Neutrophil (primary cell): ENCODE measurements around the gene CCNQ.

Experiments used
- H3K27ac ChIP-seq: fragments of 200-600 bp; sonication (generic); 2 replicates; pipeline ENCODE4 v1.5.1; 2016; ENCODE audit warnings: mild to moderate bottlenecking, moderate library complexity
- H3K27me3 ChIP-seq: fragments of 200-600 bp; sonication (generic); 2 replicates; pipeline ENCODE4 v1.6.0; 2016; ENCODE audit warnings: mild to moderate bottlenecking
- H3K36me3 ChIP-seq: fragments of 200-600 bp; sonication (generic); 2 replicates; pipeline ENCODE4 v1.5.1; 2017
- H3K4me1 ChIP-seq, 2 experiments: fragments of 200-600 bp in 1 of 2; sonication (generic) in 1 of 2; 1 replicate in 1 of 2; 2 replicates in 1 of 2; pipeline versions ENCODE4 v1.5.1 to v1.6.1; 2013 to 2016; ENCODE audit warnings: low read depth in 1 of 2, low read length in 1 of 2, mild to moderate bottlenecking in 1 of 2, moderate library complexity in 1 of 2; ENCODE audit not compliant: control insufficient read depth in 1 of 2, insufficient read depth in 1 of 2
- H3K4me3 ChIP-seq, 2 experiments: fragments of 200-600 bp in 1 of 2; sonication (generic) in 1 of 2; 1 replicate in 1 of 2; 2 replicates in 1 of 2; pipeline ENCODE4 v1.5.1; 2013 to 2016; ENCODE audit warnings: low read depth in 1 of 2, low read length in 1 of 2, mild to moderate bottlenecking in 1 of 2, moderate library complexity in 1 of 2
- H3K9me3 ChIP-seq: fragments of 200-600 bp; sonication (generic); 2 replicates; pipeline ENCODE4 v1.5.1; 2016
- CTCF ChIP-seq: fragments of 200-600 bp; sonication (generic); IDR thresholded peaks from 2 replicates; pipeline ENCODE4 v1.5.1; 2016; ENCODE audit warnings: antibody characterized with exemption

CCNQ gene

DNA sequence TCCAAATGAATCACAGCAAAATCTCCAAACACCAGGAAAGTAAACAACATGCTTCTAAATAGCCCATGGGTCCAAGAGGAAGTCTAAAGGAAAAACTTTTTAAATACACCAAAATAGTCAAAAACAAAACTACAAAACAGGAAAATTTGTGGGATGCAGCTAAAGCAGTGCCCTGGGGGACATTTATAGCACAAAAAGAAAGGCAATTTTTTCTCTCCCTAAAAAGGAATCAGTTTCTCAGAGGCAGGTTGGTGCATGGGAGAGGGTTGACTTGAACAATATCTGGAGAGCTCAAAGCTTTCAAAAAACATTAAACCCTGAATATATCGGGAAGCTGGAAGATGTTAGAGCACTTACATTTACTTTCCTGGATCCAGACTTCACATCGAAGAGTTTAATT lies 32.4 kb upstream of the CCNQ start:
- Histone ChIP-seq H3K4me3 (no peak overlapping the region), H3K27ac (no peak overlapping the region), H3K27me3 (no peaks in the 10 kb centered on the region), H3K9me3 (no peaks in the 10 kb centered on the region), H3K36me3 (no peaks in the 10 kb centered on the region), H3K4me1 (no peaks in the 10 kb centered on the region)
- TF ChIP-seq CTCF, result no peak

DNA sequence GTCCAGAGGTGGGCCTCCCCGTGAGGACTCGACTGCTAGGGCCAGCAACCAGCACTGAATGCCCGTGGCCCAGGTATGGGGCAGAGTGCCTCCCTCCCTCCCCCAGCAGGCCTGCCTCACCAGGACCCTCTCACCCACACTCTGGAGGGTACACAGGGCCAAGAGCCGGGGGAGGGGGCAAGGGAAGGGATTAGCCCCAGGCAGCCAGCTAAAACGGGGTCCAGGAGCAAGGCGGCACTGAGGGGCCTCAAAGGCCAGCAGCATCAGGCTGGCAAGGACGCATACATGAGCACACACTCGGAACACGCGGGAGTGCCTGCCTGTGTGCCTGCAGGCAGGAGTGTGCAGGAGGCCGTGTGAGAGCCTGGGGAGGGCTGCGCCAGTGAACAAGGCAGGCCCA lies 29.7 kb upstream of the CCNQ start:
- H3K4me1 ChIP-seq, result no peaks in the 10 kb centered on the region
- H3K36me3 ChIP-seq, result no peaks in the 10 kb centered on the region
- no peaks in the 10 kb centered on the region for H3K27me3 ChIP-seq
- no peak overlapping the region for H3K4me3 ChIP-seq
- TF ChIP-seq CTCF, result no peak
- no peaks in the 10 kb centered on the region for H3K9me3 ChIP-seq
- no peak overlapping the region for H3K27ac ChIP-seq

DNA sequence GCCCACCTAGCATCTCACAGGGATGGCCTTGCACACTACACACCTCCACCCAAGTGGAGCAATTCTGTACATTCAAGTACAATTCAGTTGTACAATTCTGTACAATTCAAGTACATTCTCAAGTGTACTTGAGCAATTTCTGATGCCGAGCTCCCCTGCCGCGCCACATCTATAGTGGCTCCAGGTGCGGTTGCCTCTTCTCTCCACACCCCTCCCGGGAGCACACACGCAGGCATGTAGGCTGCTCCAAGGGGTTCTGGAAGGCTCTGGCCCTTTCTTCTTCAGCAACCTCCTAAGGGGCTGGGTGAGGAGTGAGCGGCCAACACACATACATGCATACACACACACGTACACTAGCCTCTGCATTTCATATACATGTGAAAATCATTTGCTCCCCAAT lies 29.2 kb upstream of the CCNQ start:
- TF ChIP-seq CTCF, result no peak
- no peak overlapping the region for H3K27ac ChIP-seq
- H3K36me3 ChIP-seq, result no peaks in the 10 kb centered on the region
- H3K27me3 ChIP-seq, result no peaks in the 10 kb centered on the region
- H3K4me1 ChIP-seq, result no peaks in the 10 kb centered on the region
- no peaks in the 10 kb centered on the region for H3K9me3 ChIP-seq
- no peak overlapping the region for H3K4me3 ChIP-seq

DNA sequence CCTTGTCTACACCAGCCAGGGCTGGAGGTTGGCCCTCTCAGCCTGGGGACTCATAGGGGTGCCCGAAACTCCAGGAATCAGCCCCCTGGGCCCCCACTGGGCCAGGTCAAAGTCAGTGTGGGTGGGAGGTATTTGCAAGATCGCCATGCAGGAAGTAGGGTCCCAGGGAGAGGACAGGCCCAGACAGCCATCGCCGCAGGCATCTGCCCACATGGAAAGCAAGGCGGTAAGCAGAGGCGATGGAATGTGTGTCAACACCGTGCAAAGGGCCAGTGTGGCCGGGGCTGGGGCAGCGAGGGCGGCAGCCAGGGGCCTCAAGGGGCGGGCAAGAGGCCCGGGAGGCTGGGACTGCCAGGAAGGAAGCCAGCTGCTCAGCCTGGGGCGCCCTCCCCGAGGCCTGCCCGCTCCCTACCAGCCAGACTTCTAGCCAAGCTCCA lies 28.8 kb upstream of the CCNQ start:
- H3K27ac ChIP-seq, result no peak overlapping the region
- no peaks in the 10 kb centered on the region for H3K27me3 ChIP-seq
- no peaks in the 10 kb centered on the region for H3K4me1 ChIP-seq
- no peak for TF ChIP-seq CTCF
- H3K36me3 ChIP-seq, result no peaks in the 10 kb centered on the region
- no peak overlapping the region for H3K4me3 ChIP-seq
- no peaks in the 10 kb centered on the region for H3K9me3 ChIP-seq

DNA sequence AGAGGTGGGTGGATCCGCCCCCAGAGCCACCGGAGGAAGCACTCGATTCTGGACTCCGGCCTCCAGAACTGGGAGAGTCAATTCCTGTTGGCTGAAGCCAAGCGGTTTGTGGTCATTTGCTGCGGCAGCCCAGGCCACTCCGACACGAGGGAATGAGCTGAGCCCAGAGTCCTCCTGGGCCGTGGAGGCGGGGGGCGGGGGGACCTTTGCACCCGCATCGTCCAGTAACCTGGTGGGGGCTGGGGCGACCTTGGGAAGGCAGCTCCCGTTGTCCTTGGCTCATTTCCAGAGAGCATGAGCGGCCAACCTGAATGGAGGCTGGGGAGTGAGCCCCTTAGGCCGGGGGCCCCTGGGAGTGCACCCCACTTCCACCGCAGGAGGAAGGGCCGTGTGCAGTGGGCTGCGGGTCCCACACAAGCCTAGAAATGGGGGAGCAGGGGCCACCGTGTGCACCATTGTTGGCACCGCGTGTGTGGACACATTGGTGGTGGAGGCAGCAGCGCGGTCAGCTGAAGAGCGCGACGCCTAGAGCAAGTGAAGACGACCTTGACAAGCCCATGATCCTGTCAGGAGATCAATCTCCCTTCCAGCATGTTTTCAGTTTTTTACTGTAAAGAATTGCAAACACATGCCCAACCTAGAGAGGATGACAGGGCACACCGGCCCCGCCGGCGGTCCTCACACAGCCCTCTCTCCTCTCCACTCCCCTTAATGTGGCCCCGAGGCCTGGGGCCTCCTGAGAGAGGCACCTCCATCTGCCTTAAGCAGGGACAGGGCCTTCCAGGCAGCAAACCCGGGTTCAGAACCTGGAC lies 28.1 kb upstream of the CCNQ start:
- H3K27me3 ChIP-seq, result no peaks in the 10 kb centered on the region
- H3K4me1 ChIP-seq, result no peaks in the 10 kb centered on the region
- H3K4me3 ChIP-seq, result no peak overlapping the region
- H3K9me3 ChIP-seq, result no peaks in the 10 kb centered on the region
- no peak for TF ChIP-seq CTCF
- H3K36me3 ChIP-seq, result no peaks in the 10 kb centered on the region
- H3K27ac ChIP-seq, result no peak overlapping the region
